ENCODE measurements around the gene GBP1.
"Not testable (repeated sequence)": the region's sequence is repeated elsewhere in the genome, so short reads cannot be mapped to it uniquely, and the experiment has no call there.

The GBP1 gene, protein sequence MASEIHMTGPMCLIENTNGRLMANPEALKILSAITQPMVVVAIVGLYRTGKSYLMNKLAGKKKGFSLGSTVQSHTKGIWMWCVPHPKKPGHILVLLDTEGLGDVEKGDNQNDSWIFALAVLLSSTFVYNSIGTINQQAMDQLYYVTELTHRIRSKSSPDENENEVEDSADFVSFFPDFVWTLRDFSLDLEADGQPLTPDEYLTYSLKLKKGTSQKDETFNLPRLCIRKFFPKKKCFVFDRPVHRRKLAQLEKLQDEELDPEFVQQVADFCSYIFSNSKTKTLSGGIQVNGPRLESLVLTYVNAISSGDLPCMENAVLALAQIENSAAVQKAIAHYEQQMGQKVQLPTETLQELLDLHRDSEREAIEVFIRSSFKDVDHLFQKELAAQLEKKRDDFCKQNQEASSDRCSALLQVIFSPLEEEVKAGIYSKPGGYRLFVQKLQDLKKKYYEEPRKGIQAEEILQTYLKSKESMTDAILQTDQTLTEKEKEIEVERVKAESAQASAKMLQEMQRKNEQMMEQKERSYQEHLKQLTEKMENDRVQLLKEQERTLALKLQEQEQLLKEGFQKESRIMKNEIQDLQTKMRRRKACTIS

DNA sequence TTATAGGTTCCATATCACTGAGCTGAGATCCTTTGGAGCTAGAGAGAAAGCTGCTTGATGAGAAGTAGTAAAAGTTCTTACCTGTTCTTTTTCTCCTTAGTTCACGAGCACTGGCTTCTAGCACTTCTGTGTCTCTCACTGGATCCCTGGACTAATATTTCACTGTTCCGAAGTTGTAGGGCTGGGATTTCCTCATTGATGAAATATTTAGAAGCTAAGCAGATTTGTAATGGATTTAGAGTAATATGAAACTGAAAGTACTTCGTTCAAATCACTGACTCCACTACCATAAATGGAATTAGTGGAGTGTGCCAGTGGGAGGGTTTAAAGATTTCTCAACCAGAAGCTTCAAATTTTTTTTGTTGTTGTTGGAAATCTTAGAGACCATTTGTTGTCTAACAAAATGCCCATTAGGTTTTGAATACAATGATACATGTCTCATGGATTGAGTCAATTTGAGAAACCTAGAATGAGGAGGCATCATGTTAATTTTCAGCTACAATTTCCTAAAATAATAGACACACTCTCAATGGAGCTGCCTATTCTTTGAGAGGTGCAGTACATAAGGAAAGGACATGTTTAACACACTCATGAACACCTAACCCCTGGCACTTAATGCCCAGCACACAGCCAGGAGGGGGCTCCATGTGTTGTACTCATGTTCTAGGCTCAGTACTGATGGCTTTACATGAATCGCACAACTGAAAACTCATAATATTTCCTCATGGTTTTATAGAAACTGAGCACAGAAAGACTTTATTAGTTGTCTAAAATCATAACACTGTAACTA is at the start of gene GBP1:
Gene GBP1 (minus strand): TSS at position 130 of the 790 bp plus-strand sequence. CDS start 1,974 bp downstream, outside the sequence.
- DNase-seq = peak in 1 of 2 donors; percentile 61

DNA sequence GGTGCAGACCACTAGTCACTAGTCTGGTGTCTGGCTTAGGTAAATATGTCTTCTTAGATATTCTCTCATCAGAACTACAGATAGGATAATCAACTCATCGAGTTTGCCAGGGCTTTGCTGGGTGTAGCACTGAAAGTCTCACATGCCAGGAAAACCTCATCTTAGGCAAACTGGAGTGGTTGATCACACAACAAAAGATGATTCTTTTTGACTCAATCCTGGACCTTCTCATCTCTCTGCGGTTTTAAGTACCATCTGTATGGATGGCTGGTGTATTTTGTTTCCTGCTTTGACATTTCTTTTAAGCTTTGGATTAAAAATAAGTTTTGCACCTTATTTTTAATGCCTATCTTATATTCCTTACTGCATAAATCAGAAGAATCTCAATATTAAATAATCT is 49.7 kb upstream of the GBP1 start:
- DNase-seq = no peak

GRCh38 chr1:89112871-89113613 is 48.0 kb upstream of the GBP1 start:
- no peak for DNase-seq

DNA sequence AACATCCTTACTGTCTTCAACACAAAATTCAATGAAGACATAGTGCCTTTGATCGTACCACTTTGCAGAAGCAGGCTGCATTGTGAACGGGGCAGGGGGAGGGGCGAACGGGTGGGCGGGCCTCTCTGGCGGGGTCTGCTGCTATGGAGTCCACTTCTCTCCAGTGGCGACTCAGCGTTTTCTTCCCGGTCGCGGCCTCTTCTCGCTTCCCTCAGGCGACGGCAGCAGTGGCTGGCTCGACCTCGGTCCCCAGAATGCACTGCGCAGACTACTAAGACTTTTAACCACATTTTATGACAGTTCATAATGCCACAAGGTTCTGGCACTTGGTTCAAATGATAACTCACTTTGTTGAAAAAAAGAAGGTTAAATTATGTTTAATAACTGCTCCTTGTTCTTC is 39.7 kb upstream of the GBP1 start:
- no peak for DNase-seq

DNA sequence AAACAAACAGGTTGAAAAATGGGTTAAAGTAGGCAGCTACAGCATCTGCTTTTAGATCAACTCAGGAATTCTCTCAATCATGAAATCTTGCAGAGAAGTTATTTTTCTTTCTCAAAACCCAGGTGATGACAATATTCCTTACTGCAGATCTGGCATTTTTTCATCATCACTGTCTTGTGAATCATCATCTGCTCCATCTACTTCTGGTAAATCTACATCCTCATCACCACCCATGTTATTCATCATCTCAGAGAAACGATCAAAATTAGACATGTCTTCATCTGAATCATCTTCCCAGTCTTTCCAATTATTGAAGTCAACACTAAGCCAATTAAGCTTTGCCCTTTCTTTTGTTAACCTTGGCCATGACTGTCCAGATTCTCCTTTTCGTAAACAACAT is 39.1 kb upstream of the GBP1 start:
- no peak for DNase-seq

- DNase-seq = no peak
Observed at GRCh38 chr1:89102021-89102420, 37.0 kb upstream of the GBP1 start.

DNA sequence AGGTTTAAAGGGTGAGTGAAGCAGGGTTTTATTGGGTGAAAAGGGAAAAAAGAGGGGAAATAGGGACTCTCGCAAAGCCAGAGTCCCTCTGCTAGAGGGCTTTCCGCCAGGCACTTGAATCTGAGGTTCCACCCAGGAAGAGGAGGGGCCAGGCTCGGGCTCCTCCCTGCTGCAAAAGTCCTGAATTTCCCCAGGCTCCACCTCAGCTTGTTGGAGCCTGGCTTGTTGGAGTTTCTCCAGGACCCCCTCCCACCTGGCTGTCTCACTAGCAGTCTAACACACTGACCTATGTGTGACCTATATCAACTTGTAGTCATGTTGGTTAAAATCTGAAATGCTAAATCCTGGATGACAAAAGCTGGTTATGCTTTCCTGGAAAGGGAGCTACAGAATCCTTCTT is 35.4 kb upstream of the GBP1 start:
- DNase-seq = no peak

DNA sequence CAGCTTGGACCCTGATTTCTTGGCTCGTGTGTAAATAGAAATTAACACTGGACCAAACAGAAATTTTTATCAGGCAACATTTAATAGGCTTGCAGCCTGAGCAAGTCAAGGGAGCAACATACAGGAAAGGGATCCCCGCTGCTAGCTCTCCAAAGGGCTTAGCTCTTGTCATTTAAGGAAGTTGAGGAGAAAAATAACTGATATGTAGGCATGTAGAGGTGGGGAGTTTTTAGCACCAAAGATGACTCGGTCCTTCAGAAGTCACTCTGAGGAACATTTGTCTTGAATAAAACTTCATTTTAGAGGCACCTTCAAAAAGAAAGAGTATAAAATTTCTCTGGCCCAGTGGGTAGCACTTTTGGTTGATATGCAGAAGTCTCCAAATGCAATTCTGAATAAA is 33.8 kb upstream of the GBP1 start:
- DNase-seq = no peak

DNA sequence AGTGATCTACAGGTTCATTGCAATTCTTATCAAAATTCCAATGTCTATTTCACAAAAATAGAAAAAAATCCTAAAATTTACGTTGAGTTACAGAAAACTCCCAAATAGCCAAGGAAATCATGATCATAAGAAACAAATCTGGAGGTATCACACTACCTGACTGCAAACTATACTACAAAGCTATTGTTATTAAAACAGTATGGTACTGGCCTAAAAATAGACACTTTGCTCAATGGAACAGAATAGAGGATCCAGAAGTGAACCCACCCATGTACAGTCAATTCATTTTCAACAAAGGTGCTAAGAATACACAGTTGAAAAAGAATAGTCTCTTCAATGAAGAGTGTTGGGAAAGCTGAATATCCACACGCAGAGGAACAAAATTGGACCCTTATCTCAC is 30.7 kb upstream of the GBP1 start:
- DNase-seq = no peak

DNA sequence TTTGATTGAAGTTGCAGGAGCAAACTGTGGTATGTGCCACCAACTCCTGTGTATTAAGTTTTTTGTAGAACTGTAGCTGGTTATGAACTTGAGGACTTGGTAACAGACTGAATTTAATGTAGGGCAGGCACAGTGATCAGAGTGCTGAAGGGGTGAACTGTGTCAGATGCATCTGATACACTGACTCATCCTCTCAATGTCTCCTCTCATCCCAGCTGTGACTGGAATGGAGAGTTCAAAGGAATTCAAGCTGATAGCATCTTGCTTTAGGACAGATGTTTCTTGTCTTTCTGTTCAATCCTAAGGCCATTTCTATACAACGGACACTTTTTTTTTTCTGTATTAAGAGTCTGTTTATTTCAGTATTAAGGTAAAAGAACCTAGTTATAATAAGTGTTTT is 25.0 kb upstream of the GBP1 start:
- DNase-seq = no peak

DNA sequence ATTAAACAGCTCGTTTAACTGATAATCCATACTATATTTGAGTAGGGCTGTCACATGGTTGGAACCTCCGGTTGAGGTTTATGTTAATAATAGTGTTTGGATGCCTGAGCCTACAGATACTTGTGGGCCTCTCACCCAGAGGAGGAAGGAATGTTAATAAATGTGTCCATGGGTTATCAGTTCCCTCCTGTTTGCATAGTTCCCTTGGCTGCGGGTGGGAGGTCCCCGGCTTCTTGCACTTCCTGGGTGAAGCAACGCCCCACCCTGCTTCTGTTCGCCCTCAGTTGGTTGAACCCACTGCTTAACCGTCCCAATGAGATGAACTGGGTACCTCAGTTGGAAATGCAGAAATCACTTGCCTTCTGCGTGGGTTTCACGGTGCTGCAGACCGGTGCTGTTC is 23.6 kb upstream of the GBP1 start:
- DNase-seq = no peak

DNA sequence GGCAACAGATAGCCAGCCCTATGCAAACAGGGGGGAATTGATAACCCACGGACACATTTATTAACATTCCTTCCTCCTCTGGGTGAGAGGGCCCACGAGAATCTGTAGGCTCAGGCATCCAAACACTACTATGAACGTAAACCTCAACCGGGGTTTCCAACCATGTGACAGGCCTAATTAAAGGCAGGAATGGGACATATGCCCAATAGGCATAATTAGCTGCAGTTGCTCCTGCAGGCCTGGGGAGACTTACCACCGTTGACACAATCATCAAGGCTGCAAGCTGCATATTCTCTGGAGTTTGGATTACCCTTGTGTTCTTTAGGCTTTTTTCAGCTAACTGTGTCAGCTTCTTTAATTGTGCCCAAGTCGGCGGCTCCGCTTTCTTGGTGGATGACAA is 22.2 kb upstream of the GBP1 start:
- no peak for DNase-seq

DNA sequence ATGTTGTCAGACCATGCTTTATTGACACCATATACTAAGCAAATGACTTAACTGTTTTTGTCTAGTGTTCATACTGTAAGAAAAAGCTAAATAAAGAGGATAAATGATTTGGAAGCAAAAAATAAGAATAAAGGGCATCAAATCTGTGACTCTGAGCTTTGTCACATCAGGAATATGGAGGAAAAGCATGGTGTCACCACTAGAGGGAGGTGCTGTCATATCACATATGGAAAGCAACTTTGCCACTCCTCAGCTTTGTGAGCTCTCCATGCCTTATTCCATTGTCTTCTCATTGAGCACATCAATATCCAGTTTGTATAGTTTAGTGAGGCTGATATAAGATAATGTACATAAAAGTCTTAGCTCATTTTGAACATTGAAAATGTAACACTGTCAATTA is 20.8 kb upstream of the GBP1 start:
- DNase-seq = peak; percentile 50 to 76

GRCh38 chr1:89081005-89081404 is 16.0 kb upstream of the GBP1 start:
- peak in 1 of 2 donors; percentile 14 for DNase-seq

DNA sequence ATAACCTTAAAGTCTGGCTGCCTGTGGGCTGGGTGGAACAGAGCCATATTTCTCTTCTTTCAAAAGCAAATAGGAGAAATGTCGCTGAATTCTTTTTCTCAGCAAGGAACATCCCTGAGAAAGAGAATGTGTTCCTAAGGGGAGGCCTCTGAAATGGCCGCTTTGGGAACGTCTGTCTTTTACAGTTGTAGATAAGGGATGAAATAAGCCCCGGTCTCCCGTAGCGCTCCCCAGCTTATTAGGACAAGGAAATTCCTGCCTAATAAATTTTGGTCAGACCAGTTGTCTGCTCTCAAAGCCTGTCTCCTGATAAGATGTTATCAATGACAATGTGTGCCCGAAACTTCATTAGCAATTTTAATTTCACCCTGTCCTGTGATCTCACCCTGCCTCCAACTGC is 15.1 kb upstream of the GBP1 start:
- not testable (repeated sequence) for DNase-seq

GRCh38 chr1:89072466-89073065 is 7.6 kb upstream of the GBP1 start:
- DNase-seq = not testable (repeated sequence)

- no peak for DNase-seq
Observed at GRCh38 chr1:89070509-89070908, 5.5 kb upstream of the GBP1 start.

DNA sequence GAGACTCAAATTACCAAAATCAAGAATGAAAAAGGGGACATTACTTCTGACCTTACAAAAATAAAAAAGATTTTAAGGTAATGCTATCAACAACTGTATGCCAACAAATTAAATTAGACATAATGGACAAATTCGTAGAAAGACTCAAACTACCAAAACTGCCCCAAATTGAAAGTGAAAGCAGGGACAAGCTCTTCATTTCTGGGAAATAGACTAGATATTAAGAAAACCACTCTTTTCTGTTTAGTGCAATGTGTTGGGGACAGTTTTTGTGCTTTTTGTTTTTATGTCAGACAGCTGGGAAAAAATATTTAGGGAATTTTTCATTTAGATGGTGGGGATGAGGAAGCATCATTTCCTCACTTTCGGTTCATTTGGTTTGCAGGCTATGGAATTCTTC is 4.9 kb upstream of the GBP1 start:
- peak in 1 of 2 donors; percentile 39 for DNase-seq

GRCh38 chr1:89068291-89068690 is 3.3 kb upstream of the GBP1 start:
- DNase-seq = no peak

DNA sequence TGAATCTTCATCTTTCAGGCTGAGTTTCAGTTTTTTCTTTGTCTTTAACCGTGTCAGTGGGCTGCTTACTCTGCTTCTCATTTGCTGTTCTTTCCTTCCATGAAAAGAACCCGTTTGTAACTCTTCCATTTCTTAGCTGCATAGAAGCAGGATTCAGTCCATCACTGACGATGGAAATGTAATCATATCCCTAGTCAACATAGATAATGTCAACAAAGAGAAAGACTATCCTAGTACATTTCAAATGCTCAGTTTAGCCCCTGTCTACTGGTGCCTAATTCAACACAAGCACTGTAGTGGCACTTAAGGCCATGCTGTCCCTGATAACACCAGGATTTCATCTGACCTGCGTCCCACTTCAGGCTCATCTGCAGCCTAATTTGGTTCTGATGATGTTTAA is 376 bp downstream of the GBP1 start:
- DNase-seq = no peak

DNA sequence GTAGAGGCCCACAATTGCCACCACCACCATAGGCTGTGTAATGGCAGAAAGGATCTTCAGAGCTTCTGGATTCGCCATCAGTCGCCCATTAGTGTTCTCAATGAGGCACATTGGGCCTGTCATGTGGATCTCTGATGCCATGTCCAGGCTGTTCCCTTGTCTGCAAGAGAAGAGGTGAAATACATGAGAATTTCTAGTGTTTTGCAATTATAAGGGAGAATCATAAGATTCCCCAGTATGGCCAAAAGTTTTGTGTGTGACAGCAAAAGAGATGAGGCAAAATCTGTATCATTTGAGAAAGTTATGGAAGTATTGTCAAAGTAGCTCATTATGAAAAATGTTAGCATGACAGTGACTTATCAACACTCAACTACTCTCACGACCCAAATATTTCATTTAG is 1.9 kb downstream of the GBP1 start:
- DNase-seq = no peak

GRCh38 chr1:89060091-89060490 is 4.9 kb downstream of the GBP1 start:
- DNase-seq = no peak

- DNase-seq = no peak
Observed at GRCh38 chr1:89051955-89052312, 13.1 kb downstream of the GBP1 start.

All from CD4-positive, alpha-beta T cell treated with Interleukin-1 beta for 1 hour (primary cell).